Osteoblast (primary cell): ENCODE data around the gene ARMH3. TPM values are rescaled to one million over a fixed set of nuclear protein-coding genes. Genes with fewer than 3 reads are reported as not detected.
"Not testable (repeated sequence)": the region's sequence is repeated elsewhere in the genome, so short reads cannot be mapped to it uniquely, and the experiment has no call there.

Experiments used
- DNase-seq: peaks from one replicate; pipeline ENCODE4 v3.0.0; 2011; ENCODE audit warnings: low spot score, mixed read lengths; ENCODE audit not compliant: insufficient read length; ENCODE audit errors: missing footprints
- H2AFZ ChIP-seq: 2 replicates; pipeline ENCODE4 v1.6.0; 2011; ENCODE audit warnings: mild to moderate bottlenecking, low read length
- H3K27ac ChIP-seq: 2 replicates; pipeline ENCODE4 v1.5.1; 2011; ENCODE audit warnings: mild to moderate bottlenecking, low read depth, low read length, moderate library complexity
- H3K27me3 ChIP-seq: 2 replicates; pipeline ENCODE4 v1.6.0; 2012; ENCODE audit warnings: mild to moderate bottlenecking, control low read depth, inconsistent platforms, low read length, moderate library complexity; ENCODE audit not compliant: insufficient read depth
- H3K36me3 ChIP-seq: 2 replicates; pipeline ENCODE4 v1.5.1; 2011; ENCODE audit warnings: mild to moderate bottlenecking, low read length, control low read depth, moderate library complexity; ENCODE audit not compliant: insufficient read depth
- H3K4me1 ChIP-seq: 2 replicates; pipeline ENCODE4 v1.5.1; 2011; ENCODE audit warnings: mild to moderate bottlenecking, low read length, control low read depth, moderate library complexity; ENCODE audit not compliant: insufficient read depth
- H3K4me2 ChIP-seq: 2 replicates; pipeline ENCODE4 v1.6.0; 2011; ENCODE audit warnings: mild to moderate bottlenecking, low read length; ENCODE audit not compliant: insufficient read depth
- H3K4me3 ChIP-seq: fragments of 200-600 bp; sonication (generic); 3 replicates; pipeline ENCODE4 v1.5.1; 2012; ENCODE audit warnings: mild to moderate bottlenecking, low read length, inconsistent platforms; ENCODE audit not compliant: insufficient read depth
- H3K79me2 ChIP-seq: 2 replicates; pipeline ENCODE4 v1.6.0; 2012; ENCODE audit warnings: mild to moderate bottlenecking, low read length, control low read depth, inconsistent platforms; ENCODE audit not compliant: insufficient read depth
- H3K9me3 ChIP-seq: 2 replicates; pipeline ENCODE4 v1.5.1; 2011; ENCODE audit warnings: low read depth, low read length, control low read depth
- H4K20me1 ChIP-seq: 2 replicates; pipeline ENCODE4 v1.6.0; 2012; ENCODE audit warnings: mild to moderate bottlenecking, low read length, control low read depth; ENCODE audit not compliant: insufficient read depth
- CTCF ChIP-seq: IDR thresholded peaks from 2 replicates; pipeline ENCODE4 v1.5.1; 2011; ENCODE audit warnings: mild to moderate bottlenecking, low read depth, low read length, moderate library complexity; ENCODE audit errors: extremely low read depth
- total RNA-seq: library from RNA; depleted of rRNA; stranded (reverse); fragments of >200 nt; gene quantifications from 2 replicates; pipeline ENCODE4 v1.2.3, GENCODE V29; 2012

Gene ARMH3
- total RNA-seq, 1 donor, result 9.4 TPM

- Histone ChIP-seq H3K27ac (no peak overlapping the region), H3K4me2 (no peak overlapping the region), H3K27me3 (no peaks in the 10 kb centered on the region), H3K9me3 (no peaks in the 10 kb centered on the region), H2AFZ (no peak overlapping the region), H3K79me2 (no peaks in the 10 kb centered on the region), H3K36me3 (peaks cover 4% of the 10 kb centered on the region), H3K4me3 (no peak overlapping the region), H4K20me1 (no peaks in the 10 kb centered on the region), H3K4me1 (peaks cover 25% of the 10 kb centered on the region)
- TF ChIP-seq CTCF, result no peak
- DNase-seq, result no peak
These were observed 48.2 kb downstream of the ARMH3 start for GRCh38 chr10:102007796-102008195.

GRCh38 chr10:102007031-102007430, 48.9 kb downstream of the ARMH3 start:
- not testable (repeated sequence) for H3K4me3 ChIP-seq, H3K36me3 ChIP-seq, H3K4me2 ChIP-seq, H3K27ac ChIP-seq, H3K27me3 ChIP-seq, H3K79me2 ChIP-seq, H3K9me3 ChIP-seq, H2AFZ ChIP-seq, DNase-seq, H4K20me1 ChIP-seq
- H3K4me1 ChIP-seq, result peaks cover 25% of the 10 kb centered on the region

- H3K27ac ChIP-seq, result peak overlapping the region; percentile 77
- no peak overlapping the region for H2AFZ ChIP-seq
- peak overlapping the region; percentile 41 for H3K4me2 ChIP-seq
- H3K4me3 ChIP-seq, result no peak overlapping the region
- H3K79me2 ChIP-seq, result no peaks in the 10 kb centered on the region
- DNase-seq, result peak; percentile 65
- peaks cover 21% of the 10 kb centered on the region for H3K4me1 ChIP-seq
- no peaks in the 10 kb centered on the region for H4K20me1 ChIP-seq
- no peak for TF ChIP-seq CTCF
- no peaks in the 10 kb centered on the region for H3K9me3 ChIP-seq
- H3K27me3 ChIP-seq, result no peaks in the 10 kb centered on the region
- peaks cover 13% of the 10 kb centered on the region for H3K36me3 ChIP-seq
These were observed 51.6 kb downstream of the ARMH3 start for GRCh38 chr10:102004376-102004775.

- TF ChIP-seq CTCF, result no peak
- Histone ChIP-seq H3K4me3 (no peak overlapping the region), H3K9me3 (no peaks in the 10 kb centered on the region), H3K4me1 (peaks cover 20% of the 10 kb centered on the region), H3K27me3 (no peaks in the 10 kb centered on the region), H3K4me2 (peak overlapping the region; percentile 41), H3K36me3 (peaks cover 17% of the 10 kb centered on the region), H4K20me1 (no peaks in the 10 kb centered on the region), H3K79me2 (no peaks in the 10 kb centered on the region), H2AFZ (no peak overlapping the region), H3K27ac (peak overlapping the region; percentile 77)
- peak; percentile 81 for DNase-seq
These were observed 52.4 kb downstream of the ARMH3 start for GRCh38 chr10:102003541-102003940.
